Kidney (tissue), 14 donors: ENCODE measurements around the gene SIK1. TPM values are rescaled to one million over a fixed set of nuclear protein-coding genes. Genes with fewer than 3 reads are reported as not detected.

ENCODE experiments used
- DNase-seq, 5 donors: peaks; one replicate each; pipeline ENCODE4 v3.0.0-alpha.2; 2013 to 2020
- FAIRE-seq: peaks from 2 replicates; lab custom pipeline; 2012; peaks lifted over from hg19 to GRCh38; lab: Jason Lieb, UNC
- H3K27ac ChIP-seq, 2 donors: one replicate each; pipeline ENCODE4 v1.7.0; 2013; ENCODE audit warnings: low read depth in 2 of 2, low read length in 2 of 2, inconsistent platforms in 1 of 2
- H3K27me3 ChIP-seq: one replicate; pipeline ENCODE4 v1.7.1; 2013; ENCODE audit warnings: low read length, inconsistent platforms; ENCODE audit not compliant: control insufficient read depth, insufficient read depth
- H3K36me3 ChIP-seq, 3 donors: one replicate each; pipeline versions ENCODE4 v1.7.0 to v1.7.1; 2013; ENCODE audit warnings: low read length in 3 of 3, control low read depth in 1 of 3, inconsistent platforms in 1 of 3; ENCODE audit not compliant: insufficient read depth in 3 of 3, control insufficient read depth in 2 of 3
- H3K4me1 ChIP-seq, 3 donors: one replicate each; pipeline versions ENCODE4 v1.7.0 to v1.7.1; 2013; ENCODE audit warnings: low read length in 3 of 3, inconsistent platforms in 1 of 3, low read depth in 1 of 3; ENCODE audit not compliant: control insufficient read depth in 2 of 3, insufficient read depth in 2 of 3
- H3K4me3 ChIP-seq, 3 donors: one replicate each; pipeline versions ENCODE4 v1.7.0 to v1.8.1; 2013; ENCODE audit warnings: low read length in 3 of 3, control low read depth in 1 of 3, inconsistent platforms in 1 of 3
- H3K9ac ChIP-seq, 3 donors: one replicate each; pipeline versions ENCODE4 v1.7.0 to v1.7.1; 2013; ENCODE audit warnings: low read length in 3 of 3, control low read depth in 1 of 3, inconsistent platforms in 1 of 3
- H3K9me3 ChIP-seq, 3 donors: one replicate each; pipeline versions ENCODE4 v1.7.0 to v1.7.1; 2013; ENCODE audit warnings: low read length in 3 of 3, control low read depth in 1 of 3, inconsistent platforms in 1 of 3; ENCODE audit not compliant: control insufficient read depth in 2 of 3, insufficient read depth in 1 of 3
- intact Hi-C: fragments of 100-400 bp; cut with DNase I; formaldehyde crosslinking; loops from one replicate; pipeline ENCODE4 v1.11.1; 2022
- polyA plus RNA-seq: library from polyadenylated mRNA; stranded (reverse); fragments of 350-450 nt; fragmentation: Illumina TruSeq; extraction: RNeasy Lipid Tissue Mini Kit (QIAGEN cat#74804); gene quantifications from one replicate; pipeline ENCODE4 v1.2.3, GENCODE V29; 2014; ENCODE audit warnings: low read depth, low replicate concordance; ENCODE audit not compliant: insufficient read depth
- total RNA-seq: library from RNA; stranded (reverse); fragmentation: NEBNext Ultra II Directional; extraction: Animal tissue kit (Norgen Biotek cat#: 25700); gene quantifications from one replicate; pipeline ENCODE4 v1.2.1, GENCODE V29; 2021
- TF ChIP-seq, protein P1 (sequence below): IDR thresholded peaks from 3 replicates; pipeline ENCODE4 v1.5.1; 2012; ENCODE audit warnings: mild to moderate bottlenecking, moderate library complexity, borderline replicate concordance; ENCODE audit not compliant: insufficient read depth; ENCODE audit errors: extremely low read depth
- donor health status: control.
- donor health status: control.
- donor health status: control.
- donor health status: control.
- donor health status: control.
- donor health status: DM: yes; HTN: yes; CAD: no.
- donor health status: Normal renal cell carcinoma (clear cell type).

SIK1 gene
- total and polyA plus RNA-seq, 2 donors from 2014 or later, result 3.4 to 24.9 TPM

DNA sequence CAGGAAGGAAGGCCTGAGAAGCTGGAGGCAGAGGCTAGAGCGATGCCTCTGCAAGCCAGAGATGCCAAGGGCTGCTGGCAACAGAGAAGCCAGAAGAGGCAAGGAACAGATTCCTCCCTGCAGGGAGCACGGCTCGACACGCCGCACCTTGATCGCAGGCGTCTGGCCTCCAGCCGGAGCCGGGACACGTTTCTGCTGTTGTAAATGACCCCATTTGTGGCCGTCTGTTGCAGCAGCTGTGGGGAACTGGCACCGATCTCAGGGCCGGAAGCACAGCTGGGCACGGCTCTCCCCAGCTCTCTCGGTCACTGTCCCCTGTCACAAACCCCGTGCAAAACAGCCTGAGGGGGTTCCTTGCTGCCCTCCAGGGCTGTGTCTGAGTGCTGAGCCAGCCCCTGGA lies 59.6 kb downstream of the SIK1 start:
- no peak overlapping the region for H3K9ac ChIP-seq
- peaks cover 0 to 2% (median 0%) of the 10 kb centered on the region in 3 donors for H3K9me3 ChIP-seq
- no peak overlapping the region for H3K27ac ChIP-seq
- H3K27me3 ChIP-seq, result no peaks in the 10 kb centered on the region
- intact Hi-C loops, result no loop called here
- H3K4me3 ChIP-seq, result no peak overlapping the region
- DNase-seq (no peak), FAIRE-seq (no peak)
- no peaks in the 10 kb centered on the region for H3K36me3 ChIP-seq
- TF ChIP-seq, protein P1, sequence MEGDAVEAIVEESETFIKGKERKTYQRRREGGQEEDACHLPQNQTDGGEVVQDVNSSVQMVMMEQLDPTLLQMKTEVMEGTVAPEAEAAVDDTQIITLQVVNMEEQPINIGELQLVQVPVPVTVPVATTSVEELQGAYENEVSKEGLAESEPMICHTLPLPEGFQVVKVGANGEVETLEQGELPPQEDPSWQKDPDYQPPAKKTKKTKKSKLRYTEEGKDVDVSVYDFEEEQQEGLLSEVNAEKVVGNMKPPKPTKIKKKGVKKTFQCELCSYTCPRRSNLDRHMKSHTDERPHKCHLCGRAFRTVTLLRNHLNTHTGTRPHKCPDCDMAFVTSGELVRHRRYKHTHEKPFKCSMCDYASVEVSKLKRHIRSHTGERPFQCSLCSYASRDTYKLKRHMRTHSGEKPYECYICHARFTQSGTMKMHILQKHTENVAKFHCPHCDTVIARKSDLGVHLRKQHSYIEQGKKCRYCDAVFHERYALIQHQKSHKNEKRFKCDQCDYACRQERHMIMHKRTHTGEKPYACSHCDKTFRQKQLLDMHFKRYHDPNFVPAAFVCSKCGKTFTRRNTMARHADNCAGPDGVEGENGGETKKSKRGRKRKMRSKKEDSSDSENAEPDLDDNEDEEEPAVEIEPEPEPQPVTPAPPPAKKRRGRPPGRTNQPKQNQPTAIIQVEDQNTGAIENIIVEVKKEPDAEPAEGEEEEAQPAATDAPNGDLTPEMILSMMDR, result no peak
- peaks cover 0 to 6% (median 0%) of the 10 kb centered on the region in 3 donors for H3K4me1 ChIP-seq

DNA sequence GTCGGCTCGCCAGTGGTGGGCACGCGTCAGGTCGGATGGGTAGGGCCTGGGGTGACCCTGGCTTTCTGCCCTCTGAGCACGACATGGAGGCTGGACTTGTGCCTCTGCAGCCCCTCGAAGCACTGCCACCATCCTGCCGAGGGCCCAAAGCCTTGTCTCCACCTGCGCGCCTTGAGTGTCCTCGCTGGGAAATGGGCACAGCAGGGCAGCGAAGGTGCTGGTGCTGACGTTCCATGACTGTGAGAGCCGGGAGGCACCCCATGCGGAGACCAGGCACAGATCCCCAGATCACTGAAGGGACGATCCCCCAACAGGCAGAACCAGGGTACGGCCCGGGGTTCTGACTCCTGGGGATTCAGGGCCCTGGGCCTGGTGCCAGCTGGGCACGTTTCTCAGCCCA lies 60.3 kb downstream of the SIK1 start:
- Histone ChIP-seq H3K9ac (no peak overlapping the region), H3K9me3 (peaks cover 0 to 2% (median 0%) of the 10 kb centered on the region in 3 donors), H3K4me3 (no peak overlapping the region), H3K4me1 (peaks cover 0 to 6% (median 0%) of the 10 kb centered on the region in 3 donors), H3K27me3 (no peaks in the 10 kb centered on the region), H3K36me3 (no peaks in the 10 kb centered on the region), H3K27ac (no peak overlapping the region)
- FAIRE-seq (no peak), DNase-seq (no peak)
- intact Hi-C loops, result no loop called here
- TF ChIP-seq, protein P1, result no peak

DNA sequence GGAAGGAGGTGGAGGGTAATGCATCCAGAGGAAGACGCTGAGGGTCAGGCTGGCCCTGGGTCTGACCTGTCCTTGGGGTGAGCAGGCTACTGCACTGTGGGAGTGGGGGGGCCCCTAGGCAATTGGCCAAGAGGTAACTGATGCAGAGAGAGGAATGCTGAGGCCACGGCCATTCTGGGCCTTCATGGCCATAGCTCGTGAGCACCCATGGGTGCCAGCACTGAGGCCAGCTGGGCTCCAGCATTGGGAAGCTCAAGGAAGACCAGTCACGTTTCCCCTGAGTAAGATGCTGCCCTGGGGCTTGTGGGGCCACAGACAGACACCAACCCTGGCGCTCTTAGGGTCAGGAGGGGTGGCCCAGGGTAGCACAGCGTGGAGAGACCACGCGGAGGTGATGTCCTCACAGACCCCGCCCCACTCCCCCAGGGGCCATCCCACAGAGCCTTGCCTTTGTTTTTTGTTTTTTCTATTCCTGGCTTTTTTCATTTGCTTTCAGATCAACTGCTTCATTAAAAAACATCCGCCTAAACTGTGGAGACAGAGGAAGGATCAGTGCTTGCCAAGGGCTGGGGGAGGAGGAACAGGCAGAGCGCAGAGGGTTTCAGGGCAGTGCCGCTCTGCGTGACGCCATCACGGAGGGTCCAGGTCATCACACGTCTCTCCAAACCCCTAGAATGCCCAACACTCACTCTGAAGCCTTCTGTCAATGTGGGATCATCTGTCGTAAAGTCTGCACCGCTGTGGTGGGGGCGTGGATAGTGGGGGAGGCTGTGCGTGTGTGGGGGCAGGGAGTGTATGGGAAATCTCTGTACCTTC lies 61.1 kb downstream of the SIK1 start:
- intact Hi-C loops, result no loop called here
- Histone ChIP-seq H3K27ac (peak overlapping the region in 1 of 2 donors; percentile 43), H3K4me3 (no peak overlapping the region), H3K27me3 (no peaks in the 10 kb centered on the region), H3K9me3 (peaks cover 0 to 2% (median 0%) of the 10 kb centered on the region in 3 donors), H3K4me1 (peaks cover 0 to 8% (median 0%) of the 10 kb centered on the region in 3 donors), H3K36me3 (no peaks in the 10 kb centered on the region), H3K9ac (no peak overlapping the region)
- no peak for DNase-seq
- FAIRE-seq, result no peak
- TF ChIP-seq, protein P1, result no peak
